ENCODE results near the gene PDP2. TPM values are rescaled to one million over a fixed set of nuclear protein-coding genes. Genes with fewer than 3 reads are reported as not detected.

Gene PDP2
- total and polyA plus RNA-seq, 9 of the 15 experiments (the other 6 are each of a cell fraction or from before 2014, with no cell fraction given), result 2.5 to 24.3 (median 7.2) TPM

DNA sequence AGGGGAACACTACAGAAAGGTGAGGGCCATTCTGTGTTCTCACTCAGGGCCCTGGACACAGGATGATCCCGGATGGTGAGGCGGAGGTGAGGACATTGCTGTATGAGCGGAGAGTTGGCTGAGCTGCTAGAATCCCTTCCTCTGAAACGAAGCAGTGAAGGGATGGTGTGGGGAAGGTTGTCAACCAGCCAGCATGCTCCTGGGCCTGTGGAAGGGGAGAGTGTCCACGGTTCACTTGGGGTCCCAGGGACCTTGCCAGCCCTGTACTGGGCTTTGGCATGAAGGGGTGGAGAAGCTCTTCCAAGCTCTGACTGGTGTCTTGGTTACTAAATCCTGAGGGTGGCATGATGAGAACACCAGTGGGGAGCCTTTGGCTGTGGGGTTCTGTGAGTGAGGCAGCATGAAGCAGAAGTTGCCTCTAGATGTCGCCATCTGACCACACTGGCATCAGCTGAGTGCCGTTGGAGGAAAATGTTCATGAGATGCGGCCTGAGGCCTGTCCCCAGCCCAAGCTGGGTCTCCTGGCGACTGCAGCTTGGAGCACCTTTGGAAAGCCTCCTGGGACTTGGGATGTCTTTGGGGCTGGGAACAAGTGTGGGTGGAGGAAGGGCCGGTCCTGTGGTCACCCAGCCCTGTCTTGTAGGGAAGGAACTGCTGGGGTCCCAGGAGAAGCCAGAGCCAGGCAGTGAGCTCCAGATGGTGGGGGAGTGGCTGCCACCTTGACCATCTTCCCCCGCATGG lies 14.8 kb downstream of the PDP2 start (continued):
- TF ChIP-seq ARID2 (IDR thresholded peaks at IDR 0.05) (peak; percentile 91), ZNF217 (CRISPR knock-in tag; IDR thresholded peaks at IDR 0.05) (no peak), HDGF (IDR thresholded peaks at IDR 0.05) (no peak; the same call in 1 of the 2 replicates), MTA3 (IDR thresholded peaks at IDR 0.05; ENCODE audit: borderline replicate concordance) (peak; percentile 46; the same call in 1 of the 2 replicates), PTBP1 (IDR thresholded peaks at IDR 0.05; ENCODE audit: low read depth, low read length) (no peak), ZNF263 (CRISPR knock-in tag; IDR thresholded peaks at IDR 0.05; ENCODE audit: borderline replicate concordance) (peak; percentile 35; the same call in 1 of the 2 replicates), RBM15 (IDR thresholded peaks at IDR 0.05; ENCODE audit: insufficient read depth, low read length) (no peak), RBM39 (optimal IDR thresholded peaks at IDR 0.05; ENCODE audit: low read depth, low read length) (no peak), FUS (optimal IDR thresholded peaks at IDR 0.05; ENCODE audit: low read depth, low read length) (no peak), XRCC5 (IDR thresholded peaks at IDR 0.05; ENCODE audit: low read depth, low read length) (peak; percentile 38; the same call in 1 of the 2 replicates), NEUROD1 (IDR thresholded peaks at IDR 0.05; ENCODE audit: borderline replicate concordance, low read depth, low read length, partially characterized antibody) (peak; percentile 13), MAZ (CRISPR knock-in tag; conservative IDR thresholded peaks at IDR 0.05 in 1 of 2, IDR thresholded peaks at IDR 0.05 in 1 of 2) (peak; percentile 45 to 51; a peak in 1 of 4 replicates), COPS2 (conservative IDR thresholded peaks at IDR 0.05) (no peak), KLF16 (IDR thresholded peaks at IDR 0.05) (peak; percentile 7; the same call in 1 of the 2 replicates), CTBP1 (IDR thresholded peaks at IDR 0.05; ENCODE audit: borderline replicate concordance) (peak; percentile 49; the same call in 1 of the 2 replicates), ATF7 (IDR thresholded peaks at IDR 0.05) (0 out of 2 replicates have a peak, but pooled peaks have one; percentile 51), HDAC6 (IDR thresholded peaks at IDR 0.05; ENCODE audit: low read depth, low read length) (no peak)
- TF ChIP-seq, protein P1, sequence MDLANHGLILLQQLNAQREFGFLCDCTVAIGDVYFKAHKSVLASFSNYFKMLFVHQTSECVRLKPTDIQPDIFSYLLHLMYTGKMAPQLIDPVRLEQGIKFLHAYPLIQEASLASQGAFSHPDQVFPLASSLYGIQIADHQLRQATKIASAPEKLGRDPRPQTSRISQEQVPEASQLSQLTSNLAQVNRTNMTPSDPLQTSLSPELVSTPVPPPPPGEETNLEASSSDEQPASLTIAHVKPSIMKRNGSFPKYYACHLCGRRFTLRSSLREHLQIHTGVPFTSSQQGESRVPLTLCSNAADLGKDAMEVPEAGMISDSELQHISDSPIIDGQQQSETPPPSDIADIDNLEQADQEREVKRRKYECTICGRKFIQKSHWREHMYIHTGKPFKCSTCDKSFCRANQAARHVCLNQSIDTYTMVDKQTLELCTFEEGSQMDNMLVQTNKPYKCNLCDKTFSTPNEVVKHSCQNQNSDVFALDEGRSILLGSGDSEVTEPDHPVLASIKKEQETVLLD (IDR thresholded peaks at IDR 0.05), result 0 out of 2 replicates have a peak, but pooled peaks have one; percentile 37
- TF ChIP-seq, protein P2, sequence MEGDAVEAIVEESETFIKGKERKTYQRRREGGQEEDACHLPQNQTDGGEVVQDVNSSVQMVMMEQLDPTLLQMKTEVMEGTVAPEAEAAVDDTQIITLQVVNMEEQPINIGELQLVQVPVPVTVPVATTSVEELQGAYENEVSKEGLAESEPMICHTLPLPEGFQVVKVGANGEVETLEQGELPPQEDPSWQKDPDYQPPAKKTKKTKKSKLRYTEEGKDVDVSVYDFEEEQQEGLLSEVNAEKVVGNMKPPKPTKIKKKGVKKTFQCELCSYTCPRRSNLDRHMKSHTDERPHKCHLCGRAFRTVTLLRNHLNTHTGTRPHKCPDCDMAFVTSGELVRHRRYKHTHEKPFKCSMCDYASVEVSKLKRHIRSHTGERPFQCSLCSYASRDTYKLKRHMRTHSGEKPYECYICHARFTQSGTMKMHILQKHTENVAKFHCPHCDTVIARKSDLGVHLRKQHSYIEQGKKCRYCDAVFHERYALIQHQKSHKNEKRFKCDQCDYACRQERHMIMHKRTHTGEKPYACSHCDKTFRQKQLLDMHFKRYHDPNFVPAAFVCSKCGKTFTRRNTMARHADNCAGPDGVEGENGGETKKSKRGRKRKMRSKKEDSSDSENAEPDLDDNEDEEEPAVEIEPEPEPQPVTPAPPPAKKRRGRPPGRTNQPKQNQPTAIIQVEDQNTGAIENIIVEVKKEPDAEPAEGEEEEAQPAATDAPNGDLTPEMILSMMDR (IDR thresholded peaks at IDR 0.05 in 2 of 3, conservative IDR thresholded peaks at IDR 0.05 in 1 of 3; ENCODE audit: insufficient read depth in 2 of 3, low read depth in 1 of 3, low read length in 3 of 3), result peak; percentile 95 to 99 (median 96)
- TF ChIP-seq, protein P3, sequence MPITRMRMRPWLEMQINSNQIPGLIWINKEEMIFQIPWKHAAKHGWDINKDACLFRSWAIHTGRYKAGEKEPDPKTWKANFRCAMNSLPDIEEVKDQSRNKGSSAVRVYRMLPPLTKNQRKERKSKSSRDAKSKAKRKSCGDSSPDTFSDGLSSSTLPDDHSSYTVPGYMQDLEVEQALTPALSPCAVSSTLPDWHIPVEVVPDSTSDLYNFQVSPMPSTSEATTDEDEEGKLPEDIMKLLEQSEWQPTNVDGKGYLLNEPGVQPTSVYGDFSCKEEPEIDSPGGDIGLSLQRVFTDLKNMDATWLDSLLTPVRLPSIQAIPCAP (CRISPR knock-in tag; IDR thresholded peaks at IDR 0.05; ENCODE audit: borderline replicate concordance), result no peak
- TF ChIP-seq, protein P4, sequence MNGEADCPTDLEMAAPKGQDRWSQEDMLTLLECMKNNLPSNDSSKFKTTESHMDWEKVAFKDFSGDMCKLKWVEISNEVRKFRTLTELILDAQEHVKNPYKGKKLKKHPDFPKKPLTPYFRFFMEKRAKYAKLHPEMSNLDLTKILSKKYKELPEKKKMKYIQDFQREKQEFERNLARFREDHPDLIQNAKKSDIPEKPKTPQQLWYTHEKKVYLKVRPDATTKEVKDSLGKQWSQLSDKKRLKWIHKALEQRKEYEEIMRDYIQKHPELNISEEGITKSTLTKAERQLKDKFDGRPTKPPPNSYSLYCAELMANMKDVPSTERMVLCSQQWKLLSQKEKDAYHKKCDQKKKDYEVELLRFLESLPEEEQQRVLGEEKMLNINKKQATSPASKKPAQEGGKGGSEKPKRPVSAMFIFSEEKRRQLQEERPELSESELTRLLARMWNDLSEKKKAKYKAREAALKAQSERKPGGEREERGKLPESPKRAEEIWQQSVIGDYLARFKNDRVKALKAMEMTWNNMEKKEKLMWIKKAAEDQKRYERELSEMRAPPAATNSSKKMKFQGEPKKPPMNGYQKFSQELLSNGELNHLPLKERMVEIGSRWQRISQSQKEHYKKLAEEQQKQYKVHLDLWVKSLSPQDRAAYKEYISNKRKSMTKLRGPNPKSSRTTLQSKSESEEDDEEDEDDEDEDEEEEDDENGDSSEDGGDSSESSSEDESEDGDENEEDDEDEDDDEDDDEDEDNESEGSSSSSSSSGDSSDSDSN (IDR thresholded peaks at IDR 0.05; ENCODE audit: borderline replicate concordance in 1 of 2, low read depth in 2 of 2, low read length in 2 of 2), result 0 out of 4 replicates have a peak, but pooled peaks of 1 of the 2 experiments have one; percentile 42

All from K562 (cell line).